HG02884 (cell line): ENCODE data around the gene EP400.

Experiments
- ATAC-seq: cut with Tn5 transposase; IDR thresholded peaks from one replicate; pipeline ENCODE4 v1.9.1; 2021; ENCODE audit warnings: mild to moderate bottlenecking, moderate library complexity; ENCODE audit not compliant: unreplicated experiment

Gene EP400

GRCh38 chr12:132062481-132062880, 112.7 kb downstream of the EP400 start:
- no peak for ATAC-seq

- ATAC-seq, result no peak
These were observed 113.7 kb downstream of the EP400 start for GRCh38 chr12:132063491-132063890.

GRCh38 chr12:132064631-132065030, 114.9 kb downstream of the EP400 start:
- ATAC-seq, result no peak

GRCh38 chr12:132065203-132065602, 115.5 kb downstream of the EP400 start:
- ATAC-seq, result no peak

- no peak for ATAC-seq
These were observed 116.0 kb downstream of the EP400 start for GRCh38 chr12:132065609-132066344.

GRCh38 chr12:132066345-132066685, 116.6 kb downstream of the EP400 start:
- ATAC-seq, result no peak

GRCh38 chr12:132066749-132067148, 117.0 kb downstream of the EP400 start:
- ATAC-seq, result no peak

GRCh38 chr12:132067182-132067581, 117.4 kb downstream of the EP400 start:
- no peak for ATAC-seq

- ATAC-seq, result no peak
These were observed 118.5 kb downstream of the EP400 start for GRCh38 chr12:132068250-132068649.

- no peak for ATAC-seq
These were observed 119.7 kb downstream of the EP400 start for GRCh38 chr12:132069336-132069985.

- no peak for ATAC-seq
These were observed 120.6 kb downstream of the EP400 start for GRCh38 chr12:132070298-132070697.

GRCh38 chr12:132071040-132071810, 121.5 kb downstream of the EP400 start:
- peak; percentile 78 for ATAC-seq

GRCh38 chr12:132071830-132072384, 122.2 kb downstream of the EP400 start:
- ATAC-seq, result no peak

GRCh38 chr12:132074216-132074615, 124.5 kb downstream of the EP400 start:
- ATAC-seq, result no peak

GRCh38 chr12:132075026-132075713, 125.4 kb downstream of the EP400 start:
- no peak for ATAC-seq

GRCh38 chr12:132075714-132076553, 126.2 kb downstream of the EP400 start:
- no peak for ATAC-seq

GRCh38 chr12:132076711-132077110, 127.0 kb downstream of the EP400 start:
- ATAC-seq, result no peak

GRCh38 chr12:132077322-132078100, 127.8 kb downstream of the EP400 start:
- ATAC-seq, result no peak

- ATAC-seq, result no peak
These were observed 128.4 kb downstream of the EP400 start for GRCh38 chr12:132078190-132078589.
